Thyroid gland (tissue), 4 donors: ENCODE results near the gene PBX3. TPM values are rescaled to one million over a fixed set of nuclear protein-coding genes. Genes with fewer than 3 reads are reported as not detected.

ENCODE experiments used
- DNase-seq, 2 donors: peaks; one replicate each; pipeline ENCODE4 v3.0.0-alpha.2; 2019
- H3K27ac ChIP-seq, 3 donors: fragments of 200-600 bp; sonication (generic); 1 replicate in 2 of 3; 2 replicates in 1 of 3; pipeline ENCODE4 v1.5.1; 2016 to 2019; ENCODE audit warnings: mild to moderate bottlenecking in 1 of 3, moderate library complexity in 1 of 3
- H3K27me3 ChIP-seq: fragments of 200-600 bp; sonication (generic); one replicate; pipeline ENCODE4 v1.5.1; 2019
- H3K36me3 ChIP-seq, 2 donors: fragments of 200-600 bp; sonication (generic); one replicate each; pipeline ENCODE4 v1.5.1; 2016 to 2019
- H3K4me1 ChIP-seq, 2 donors: fragments of 200-600 bp; sonication (generic); one replicate each; pipeline ENCODE4 v1.5.1; 2017 to 2019
- H3K4me3 ChIP-seq, 3 donors: fragments of 200-600 bp; sonication (generic); replicated peaks in 1 of 3; 1 replicate in 2 of 3; 2 replicates in 1 of 3; pipeline ENCODE4 v1.5.1; 2016; ENCODE audit warnings: mild to moderate bottlenecking in 1 of 3
- H3K9me3 ChIP-seq: fragments of 200-600 bp; sonication (generic); one replicate; pipeline ENCODE4 v1.5.1; 2017
- POLR2A ChIP-seq, 2 donors: fragments of 450-650 bp; IDR thresholded peaks; one replicate each; pipeline ENCODE4 v1.6.1; 2017; ENCODE audit warnings: antibody characterized with exemption in 2 of 2, mild to moderate bottlenecking in 2 of 2, moderate library complexity in 1 of 2
- WGBS, 2 donors: methylation state at CpG; one replicate each; pipeline ENCODE4 v1.1.5; 2017; 5-methylcytosine and 5-hydroxymethylcytosine counted together
- intact Hi-C: fragments of 100-400 bp; cut with DNase I; formaldehyde crosslinking; loops from one replicate; pipeline ENCODE4 v1.15.1; 2023
- total RNA-seq, 4 donors: library from RNA; depleted of rRNA; stranded (reverse); fragments of >200 nt; gene quantifications; one replicate each; pipeline ENCODE4 v1.2.3, GENCODE V29; 2016
- TF ChIP-seq, protein P1 (sequence below), 6 experiments: fragments of 200-600 bp in 3 of 6; fragments of 450-650 bp in 3 of 6; sonication (generic) in 3 of 6; IDR thresholded peaks; one replicate each; pipeline ENCODE4 v1.5.1; 2016 to 2019; ENCODE audit warnings: antibody characterized with exemption in 6 of 6, mild to moderate bottlenecking in 2 of 6, inconsistent platforms in 1 of 6, moderate library complexity in 1 of 6

Gene PBX3
- 100 to 1,000 TPM in 1 of 4 donors, 10 to 100 TPM in 3; 68.5 to 108 (median 71.3) TPM for total RNA-seq

DNA sequence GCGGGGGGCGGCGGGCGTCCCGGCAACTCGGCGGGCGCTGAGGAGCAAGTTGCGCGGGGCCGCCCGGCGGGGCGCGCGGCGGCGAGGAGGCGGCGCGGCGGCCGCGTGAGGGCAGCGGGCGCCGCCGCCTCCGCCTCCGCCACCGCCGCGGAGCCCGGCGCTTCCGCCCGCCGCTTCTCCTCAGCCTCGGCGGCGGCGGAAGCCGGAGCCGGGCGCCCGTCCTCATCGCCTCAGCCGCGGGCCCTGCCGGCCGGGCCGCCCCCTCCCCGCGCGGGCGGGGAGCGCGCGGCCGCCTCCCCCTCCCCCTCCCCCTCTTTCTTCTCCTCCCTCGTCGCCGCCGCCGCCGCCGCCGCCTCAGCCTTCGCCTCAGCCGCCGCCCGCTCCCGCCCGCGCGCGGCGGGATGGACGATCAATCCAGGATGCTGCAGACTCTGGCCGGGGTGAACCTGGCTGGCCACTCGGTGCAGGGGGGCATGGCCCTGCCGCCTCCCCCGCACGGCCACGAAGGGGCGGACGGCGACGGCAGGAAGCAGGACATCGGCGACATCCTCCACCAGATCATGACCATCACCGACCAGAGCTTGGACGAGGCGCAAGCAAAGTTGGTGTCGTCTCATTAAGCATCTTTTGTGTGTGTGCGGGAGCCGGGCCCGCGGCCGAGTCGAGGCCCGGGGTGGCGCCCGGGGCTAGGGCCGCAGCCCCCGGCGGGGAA is at the start of gene PBX3:
TSS of gene PBX3 (plus strand) at position 321 of the 712 bp plus-strand sequence.
- H3K36me3 ChIP-seq: no peaks in the 10 kb centered on the region
- no peaks in the 10 kb centered on the region for H3K9me3 ChIP-seq
- no peaks in the 10 kb centered on the region for H3K27me3 ChIP-seq
- peak within 1 kb of the TSS; percentile 89 to 93 (median 91) for H3K27ac ChIP-seq
- 0% methylated on average over 18 of the region's 107 CpGs; no CpG with 5 or more reads in 1 of the 2 donors for WGBS, 2 donors
- peak in 1 of 2 donors; percentile 40 for TF ChIP-seq POLR2A (IDR thresholded peaks at IDR 0.05)
- TF ChIP-seq, protein P1, sequence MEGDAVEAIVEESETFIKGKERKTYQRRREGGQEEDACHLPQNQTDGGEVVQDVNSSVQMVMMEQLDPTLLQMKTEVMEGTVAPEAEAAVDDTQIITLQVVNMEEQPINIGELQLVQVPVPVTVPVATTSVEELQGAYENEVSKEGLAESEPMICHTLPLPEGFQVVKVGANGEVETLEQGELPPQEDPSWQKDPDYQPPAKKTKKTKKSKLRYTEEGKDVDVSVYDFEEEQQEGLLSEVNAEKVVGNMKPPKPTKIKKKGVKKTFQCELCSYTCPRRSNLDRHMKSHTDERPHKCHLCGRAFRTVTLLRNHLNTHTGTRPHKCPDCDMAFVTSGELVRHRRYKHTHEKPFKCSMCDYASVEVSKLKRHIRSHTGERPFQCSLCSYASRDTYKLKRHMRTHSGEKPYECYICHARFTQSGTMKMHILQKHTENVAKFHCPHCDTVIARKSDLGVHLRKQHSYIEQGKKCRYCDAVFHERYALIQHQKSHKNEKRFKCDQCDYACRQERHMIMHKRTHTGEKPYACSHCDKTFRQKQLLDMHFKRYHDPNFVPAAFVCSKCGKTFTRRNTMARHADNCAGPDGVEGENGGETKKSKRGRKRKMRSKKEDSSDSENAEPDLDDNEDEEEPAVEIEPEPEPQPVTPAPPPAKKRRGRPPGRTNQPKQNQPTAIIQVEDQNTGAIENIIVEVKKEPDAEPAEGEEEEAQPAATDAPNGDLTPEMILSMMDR (IDR thresholded peaks at IDR 0.05): no peak
- peak; percentile 62 to 64 for DNase-seq
- H3K4me1 ChIP-seq: peaks cover 22 to 31% of the 10 kb centered on the region in 2 donors
- peak within 1 kb of the TSS; percentile 71 to 86 (median 72) for H3K4me3 ChIP-seq
- intact Hi-C loops: no loop called here

DNA sequence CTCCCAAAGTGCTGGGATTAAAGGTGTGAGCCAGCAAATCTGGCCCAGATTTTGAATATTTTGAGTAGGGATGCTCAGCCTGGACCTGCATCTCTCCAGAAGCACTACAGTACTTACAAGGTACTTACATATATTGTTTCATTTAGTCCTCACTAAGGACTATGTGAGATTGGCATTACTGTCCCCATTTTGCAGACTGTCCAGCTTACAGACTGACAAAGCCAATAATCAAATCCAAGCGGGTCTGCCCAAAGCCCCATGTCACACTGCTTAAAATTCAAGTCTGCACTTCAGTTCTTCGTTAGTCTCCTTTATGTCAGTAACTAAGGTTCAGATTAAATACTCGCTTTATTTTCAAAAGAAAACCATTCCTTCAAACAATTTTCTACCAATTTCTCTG is 47.3 kb upstream of the PBX3 start:
- H3K36me3 ChIP-seq: no peaks in the 10 kb centered on the region
- DNase-seq: no peak
- no peaks in the 10 kb centered on the region for H3K9me3 ChIP-seq
- TF ChIP-seq, protein P1 (IDR thresholded peaks at IDR 0.05): no peak
- TF ChIP-seq POLR2A (IDR thresholded peaks at IDR 0.05): no peak
- H3K4me1 ChIP-seq: no peaks in the 10 kb centered on the region
- WGBS, 2 donors: 80 to 96% methylated on average over 3 of the region's 3 CpGs
- H3K27ac ChIP-seq: no peak overlapping the region
- H3K4me3 ChIP-seq: no peak overlapping the region
- no peaks in the 10 kb centered on the region for H3K27me3 ChIP-seq
- intact Hi-C loops: no loop called here

DNA sequence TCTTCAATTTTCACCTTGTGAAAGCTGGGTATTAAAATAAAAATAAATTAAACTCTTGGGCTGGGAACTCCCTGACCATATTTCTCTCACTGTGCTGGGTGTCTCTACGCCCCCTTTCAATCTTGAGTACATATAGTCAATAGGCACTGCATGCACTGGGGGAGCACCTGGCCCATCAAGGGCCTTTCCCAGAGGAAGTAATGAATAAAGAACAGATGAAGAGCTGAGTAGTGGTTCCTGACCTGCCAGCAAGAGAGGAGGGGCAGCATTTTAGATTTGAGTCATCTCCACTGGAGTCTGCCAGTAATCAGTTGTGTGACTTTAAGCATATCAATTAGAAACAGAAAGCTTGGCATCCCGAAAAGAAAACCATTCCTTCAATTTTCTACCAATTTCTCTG is 46.4 kb upstream of the PBX3 start:
- whole genome bisulfite sequencing, 2 donors: 85 to 87% methylated on average over 2 of the region's 2 CpGs
- intact Hi-C loops: no loop called here

DNA sequence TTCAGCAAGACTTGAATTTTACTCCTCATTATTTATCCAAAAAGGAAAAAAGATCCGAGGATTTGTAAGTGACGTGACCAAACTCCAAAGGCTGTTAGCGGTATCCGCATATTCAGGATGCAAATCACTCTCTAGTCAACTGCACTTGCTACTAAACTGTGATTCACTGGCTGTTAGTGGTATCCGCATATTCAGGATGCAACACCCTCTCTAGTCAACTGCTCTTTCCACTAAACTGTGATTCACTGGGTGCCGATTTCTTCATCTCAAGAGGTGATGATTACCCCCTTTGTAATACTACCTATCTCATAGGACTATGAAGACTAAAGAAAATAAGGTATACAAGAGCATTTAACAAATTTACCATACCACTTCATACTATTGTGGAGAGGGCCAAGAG is 45.8 kb upstream of the PBX3 start:
- Histone ChIP-seq H3K36me3 (no peaks in the 10 kb centered on the region), H3K27me3 (no peaks in the 10 kb centered on the region), H3K4me1 (peaks cover 10 to 11% of the 10 kb centered on the region in 2 donors), H3K9me3 (no peaks in the 10 kb centered on the region), H3K4me3 (no peak overlapping the region), H3K27ac (no peak overlapping the region)
- no peak for TF ChIP-seq POLR2A (IDR thresholded peaks at IDR 0.05)
- TF ChIP-seq, protein P1 (IDR thresholded peaks at IDR 0.05): no peak
- WGBS, 2 donors: 84 to 88% methylated on average over 6 of the region's 6 CpGs
- intact Hi-C loops: no loop called here
- no peak for DNase-seq

More for the DNA sequence above, 46.4 kb upstream of the PBX3 start:
- H3K4me3 ChIP-seq: no peak overlapping the region
- no peak for TF ChIP-seq POLR2A (IDR thresholded peaks at IDR 0.05)
- TF ChIP-seq, protein P1 (IDR thresholded peaks at IDR 0.05): no peak
- H3K4me1 ChIP-seq: peaks cover 4 to 7% of the 10 kb centered on the region in 2 donors
- no peak overlapping the region for H3K27ac ChIP-seq
- DNase-seq: no peak
- H3K9me3 ChIP-seq: no peaks in the 10 kb centered on the region
- H3K36me3 ChIP-seq: no peaks in the 10 kb centered on the region
- H3K27me3 ChIP-seq: no peaks in the 10 kb centered on the region

DNA sequence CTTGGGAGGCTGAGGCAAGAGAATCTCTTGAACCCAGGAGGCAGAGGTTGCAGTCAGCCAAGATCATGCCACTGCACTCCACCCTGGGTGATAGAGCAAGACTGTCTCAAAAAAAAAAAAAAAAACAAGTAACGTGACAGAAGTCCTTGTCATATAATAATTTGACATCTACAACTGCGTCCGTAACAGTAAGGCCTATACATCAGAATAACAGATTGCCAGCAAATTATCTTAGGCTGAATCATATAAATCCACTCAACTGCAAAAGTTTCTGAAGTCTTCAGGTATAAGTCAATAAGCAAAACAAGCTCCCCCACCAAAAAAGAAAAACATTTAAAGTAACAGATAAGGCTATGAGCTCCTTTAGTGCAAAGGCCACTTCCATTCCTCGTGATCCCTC is 43.5 kb upstream of the PBX3 start:
- no peaks in the 10 kb centered on the region for H3K27me3 ChIP-seq
- 90% methylated on average over 4 of the region's 4 CpGs for WGBS, 2 donors
- peaks cover 14 to 15% of the 10 kb centered on the region in 2 donors for H3K4me1 ChIP-seq
- H3K4me3 ChIP-seq: no peak overlapping the region
- H3K27ac ChIP-seq: no peak overlapping the region
- H3K36me3 ChIP-seq: no peaks in the 10 kb centered on the region
- TF ChIP-seq, protein P1 (IDR thresholded peaks at IDR 0.05): no peak
- TF ChIP-seq POLR2A (IDR thresholded peaks at IDR 0.05): no peak
- H3K9me3 ChIP-seq: no peaks in the 10 kb centered on the region
- intact Hi-C loops: no loop called here
- no peak for DNase-seq
